Activated T-cell treated with anti-CD3 and anti-CD28 coated beads, Interleukin-2, amount 50 U/mL, for 24 hours (primary cell): Measurements from ENCODE around the gene XRCC4.

Source experiments
- DNase-seq: peaks from one replicate; pipeline ENCODE4 v3.0.0-alpha.2; 2020
- H3K27ac Mint-ChIP-seq: 2 replicates; pipeline ENCODE4 v1.8.0; 2020; ENCODE audit warnings: mild to moderate bottlenecking, mixed read lengths
- H3K27me3 Mint-ChIP-seq: 2 replicates; pipeline ENCODE4 v1.8.0; 2020; ENCODE audit warnings: mixed read lengths
- H3K36me3 Mint-ChIP-seq: 2 replicates; pipeline ENCODE4 v1.8.0; 2020; ENCODE audit warnings: low read depth, mixed read lengths
- H3K4me1 Mint-ChIP-seq: 2 replicates; pipeline ENCODE4 v1.8.0; 2020; ENCODE audit warnings: low read depth, mixed read lengths
- H3K4me3 Mint-ChIP-seq: 2 replicates; pipeline ENCODE4 v1.8.0; 2020; ENCODE audit warnings: mild to moderate bottlenecking, moderate library complexity, mixed read lengths
- H3K9me3 Mint-ChIP-seq: 2 replicates; pipeline ENCODE4 v1.8.0; 2020; ENCODE audit warnings: mixed read lengths

XRCC4 gene

DNA sequence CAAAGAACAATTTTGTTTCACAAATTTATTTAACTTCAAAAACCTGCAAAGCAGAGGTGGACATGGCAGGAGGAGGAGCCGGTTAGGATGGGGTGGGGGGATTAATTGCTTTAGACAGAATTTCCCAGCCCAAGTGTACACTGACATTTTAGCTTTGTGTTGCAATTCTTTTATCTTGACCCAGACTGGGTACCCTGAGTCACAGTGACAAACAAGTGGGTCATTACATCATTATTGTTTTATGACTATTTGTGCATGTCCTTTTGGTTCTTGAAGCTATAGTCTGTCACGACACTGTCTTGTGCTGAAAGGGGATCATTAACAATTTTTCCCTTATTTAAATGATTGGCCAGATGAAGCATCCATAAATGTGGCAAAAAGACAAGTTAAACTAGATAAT, 309.7 kb downstream of the XRCC4 start:
- Mint-ChIP-seq H3K4me3 (no peak overlapping the region), H3K36me3 (no peaks in the 10 kb centered on the region), H3K4me1 (no peaks in the 10 kb centered on the region), H3K9me3 (peaks cover 6% of the 10 kb centered on the region), H3K27ac (no peak overlapping the region), H3K27me3 (no peaks in the 10 kb centered on the region)
- DNase-seq, result no peak

DNA sequence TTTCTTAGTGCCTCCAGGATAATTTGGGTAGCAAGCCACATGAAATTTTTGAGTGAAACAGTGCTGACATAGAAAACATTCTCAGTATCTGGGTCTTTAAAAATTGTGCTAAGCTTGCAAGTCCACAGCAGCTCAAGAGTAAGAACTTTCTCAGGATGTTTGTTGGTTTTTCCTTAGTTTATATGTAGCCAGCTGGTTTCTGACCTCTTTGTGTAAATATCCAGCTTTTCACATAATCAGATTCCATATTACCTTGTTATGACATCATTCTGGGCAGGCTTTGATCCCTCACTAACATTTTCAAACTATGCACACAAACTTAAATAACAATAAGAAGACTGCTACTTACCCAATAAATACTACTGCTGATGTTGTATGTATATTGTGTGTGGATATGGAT, 311.3 kb downstream of the XRCC4 start:
- Mint-ChIP-seq H3K27ac (no peak overlapping the region), H3K4me3 (no peak overlapping the region), H3K4me1 (no peaks in the 10 kb centered on the region), H3K9me3 (no peaks in the 10 kb centered on the region), H3K27me3 (no peaks in the 10 kb centered on the region), H3K36me3 (no peaks in the 10 kb centered on the region)
- DNase-seq, result no peak

DNA sequence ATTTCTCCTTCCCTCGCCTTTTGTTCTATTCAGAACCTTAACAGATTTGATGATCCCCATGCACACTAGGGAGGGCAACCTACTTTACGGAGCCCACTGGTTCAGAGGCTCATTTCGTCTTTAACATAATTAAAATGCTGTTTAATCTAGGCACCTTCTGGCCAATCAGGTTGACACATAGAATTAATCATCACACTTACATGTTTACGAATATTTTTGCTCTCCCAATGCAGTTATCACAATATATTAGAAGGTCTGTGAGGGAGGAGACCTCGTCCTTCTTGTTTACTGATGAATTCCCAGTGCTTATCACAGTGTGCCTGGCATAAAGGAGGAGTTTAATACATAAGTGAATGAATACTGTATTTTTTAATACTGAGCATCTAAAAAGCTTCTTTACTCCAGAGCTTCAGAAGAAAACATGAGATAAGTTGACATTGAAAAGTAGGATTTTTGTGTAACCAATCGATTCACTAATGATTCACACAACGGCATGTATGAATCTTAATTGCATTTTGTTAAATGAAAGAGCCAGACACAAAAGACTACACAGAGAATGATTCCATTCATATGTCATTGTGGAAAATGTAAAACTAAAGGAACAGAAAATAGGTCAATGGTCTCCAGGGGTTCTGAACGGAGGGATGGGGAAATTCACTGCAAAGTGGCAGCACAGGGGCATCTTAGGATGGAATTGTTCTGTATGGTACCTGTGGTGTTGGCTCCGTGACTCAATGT, 315.6 kb downstream of the XRCC4 start:
- Mint-ChIP-seq H3K27me3 (no peaks in the 10 kb centered on the region), H3K9me3 (no peaks in the 10 kb centered on the region), H3K4me3 (no peak overlapping the region), H3K4me1 (no peaks in the 10 kb centered on the region), H3K27ac (no peak overlapping the region), H3K36me3 (no peaks in the 10 kb centered on the region)
- DNase-seq, result no peak

DNA sequence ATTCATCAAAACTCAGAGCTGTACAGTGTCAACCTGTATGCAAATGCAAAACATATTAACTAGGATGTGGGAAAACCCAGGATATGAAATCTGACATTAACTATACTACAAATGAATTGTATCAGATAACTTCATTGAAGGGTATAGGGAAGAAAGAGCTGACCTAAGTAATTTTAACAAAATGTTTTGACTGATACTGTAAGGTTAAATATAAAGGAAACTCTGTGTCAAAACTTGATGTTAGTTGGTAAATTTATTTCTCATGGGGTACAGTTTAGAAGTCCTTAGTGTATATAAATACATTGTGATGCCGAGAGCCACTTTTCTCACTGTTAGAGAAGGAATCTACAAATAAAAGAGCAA, 316.1 kb downstream of the XRCC4 start:
- Mint-ChIP-seq H3K27me3 (no peaks in the 10 kb centered on the region), H3K9me3 (no peaks in the 10 kb centered on the region), H3K4me3 (no peak overlapping the region), H3K36me3 (no peaks in the 10 kb centered on the region), H3K4me1 (no peaks in the 10 kb centered on the region), H3K27ac (no peak overlapping the region)
- no peak for DNase-seq

DNA sequence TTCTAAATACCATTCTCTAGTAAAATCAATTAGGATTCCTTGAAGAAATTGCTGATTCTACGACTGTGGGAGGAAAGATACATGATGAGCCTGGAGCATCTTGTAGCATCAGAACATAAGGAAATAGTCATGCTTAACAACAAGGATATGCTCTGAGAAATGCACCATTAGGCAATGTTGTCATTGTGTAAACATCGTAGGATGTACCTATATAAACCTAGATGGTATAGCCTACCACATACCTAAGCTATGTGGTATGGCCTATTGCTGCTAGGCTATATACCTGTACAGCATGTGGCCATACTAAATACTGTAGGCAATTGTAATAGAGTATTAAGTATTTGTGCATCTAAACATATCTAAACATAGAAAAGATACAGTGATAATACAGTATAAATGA, 316.8 kb downstream of the XRCC4 start:
- H3K27me3 Mint-ChIP-seq, result no peaks in the 10 kb centered on the region
- H3K27ac Mint-ChIP-seq, result no peak overlapping the region
- H3K4me1 Mint-ChIP-seq, result no peaks in the 10 kb centered on the region
- DNase-seq, result no peak
- H3K36me3 Mint-ChIP-seq, result no peaks in the 10 kb centered on the region
- peaks cover 1% of the 10 kb centered on the region for H3K9me3 Mint-ChIP-seq
- H3K4me3 Mint-ChIP-seq, result no peak overlapping the region

DNA sequence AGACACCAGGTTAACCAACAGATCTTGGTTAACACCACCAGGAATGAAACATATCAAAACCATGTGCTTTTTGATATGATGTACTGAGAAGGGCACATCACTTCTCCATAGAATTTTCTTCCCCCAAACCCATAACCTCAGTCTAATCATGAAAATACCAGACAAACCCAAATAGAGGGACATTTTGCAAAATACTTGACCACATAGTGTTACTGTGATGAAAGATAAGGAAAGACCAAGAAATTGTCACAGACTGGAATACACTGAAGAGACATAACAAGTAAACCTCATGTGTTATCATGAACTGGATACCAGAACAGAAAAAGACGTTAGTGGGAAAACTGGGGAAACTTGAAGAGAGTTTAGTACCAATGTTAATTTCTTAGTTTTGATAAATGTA, 319.3 kb downstream of the XRCC4 start:
- Mint-ChIP-seq H3K4me1 (peaks cover 2% of the 10 kb centered on the region), H3K9me3 (peaks cover 1% of the 10 kb centered on the region), H3K27ac (no peak overlapping the region), H3K36me3 (no peaks in the 10 kb centered on the region), H3K4me3 (no peak overlapping the region), H3K27me3 (no peaks in the 10 kb centered on the region)
- DNase-seq, result no peak

DNA sequence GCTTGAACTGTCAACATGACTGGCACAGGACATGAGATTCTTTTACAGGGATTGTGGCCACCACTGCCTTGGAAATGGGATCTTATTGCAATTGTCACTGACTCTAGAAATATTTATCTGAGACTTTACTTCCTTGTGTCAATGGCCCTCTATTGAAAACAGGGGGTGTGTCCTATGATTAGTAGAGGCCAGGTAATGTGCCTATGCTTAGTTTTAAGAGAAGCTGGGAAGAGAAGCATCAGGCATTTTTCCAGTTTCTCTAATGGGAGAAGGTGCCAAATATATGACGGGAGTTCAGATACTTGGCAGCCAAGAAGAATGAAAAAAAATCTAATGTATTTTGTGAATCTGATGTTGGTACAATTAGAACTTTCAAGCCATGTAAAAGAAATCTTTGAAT, 320.3 kb downstream of the XRCC4 start:
- no peak for DNase-seq
- H3K4me3 Mint-ChIP-seq, result no peak overlapping the region
- H3K27me3 Mint-ChIP-seq, result no peaks in the 10 kb centered on the region
- H3K27ac Mint-ChIP-seq, result no peak overlapping the region
- H3K4me1 Mint-ChIP-seq, result peaks cover 2% of the 10 kb centered on the region
- no peaks in the 10 kb centered on the region for H3K36me3 Mint-ChIP-seq
- H3K9me3 Mint-ChIP-seq, result peaks cover 1% of the 10 kb centered on the region

DNA sequence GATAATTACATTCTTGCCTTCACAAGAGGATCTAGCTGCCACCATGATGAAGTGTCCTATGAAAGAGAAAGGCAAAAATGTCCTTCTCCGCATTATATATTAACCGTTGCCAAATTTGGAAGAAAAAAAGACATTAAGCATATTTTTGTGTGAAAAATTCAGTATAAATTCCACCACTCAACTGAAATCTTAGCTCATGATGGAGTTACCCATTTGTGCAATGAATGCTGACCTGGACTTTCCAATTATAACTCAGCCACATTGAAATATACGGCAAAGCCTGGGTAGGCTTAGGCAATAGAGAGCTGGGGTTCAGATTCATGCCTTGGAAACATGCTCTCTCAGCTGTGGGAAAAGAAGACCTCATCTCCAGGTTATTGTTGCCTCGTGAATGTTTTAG, 322.9 kb downstream of the XRCC4 start:
- Mint-ChIP-seq H3K27ac (no peak overlapping the region), H3K9me3 (peaks cover 1% of the 10 kb centered on the region), H3K4me3 (no peak overlapping the region), H3K27me3 (no peaks in the 10 kb centered on the region), H3K36me3 (no peaks in the 10 kb centered on the region), H3K4me1 (peaks cover 2% of the 10 kb centered on the region)
- no peak for DNase-seq

DNA sequence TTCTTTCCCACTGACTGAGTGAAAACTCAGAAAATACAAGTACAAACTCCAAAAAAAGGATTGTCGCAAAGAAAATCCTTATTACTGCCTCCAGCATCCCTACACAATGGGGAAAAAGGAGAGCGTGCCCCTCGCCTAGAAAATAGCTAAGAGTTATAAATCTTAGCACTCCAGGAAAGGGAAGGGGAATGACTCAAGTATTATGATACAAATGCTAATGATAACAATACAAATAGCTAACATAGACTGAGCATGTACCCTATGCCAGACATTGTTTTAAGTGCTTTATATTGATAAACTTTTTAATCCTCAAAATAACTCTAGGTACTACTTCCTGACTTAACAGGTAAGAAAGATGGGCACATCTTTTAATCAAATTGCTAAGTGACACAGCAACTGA, 323.4 kb downstream of the XRCC4 start:
- Mint-ChIP-seq H3K9me3 (peaks cover 1% of the 10 kb centered on the region), H3K27ac (no peak overlapping the region), H3K27me3 (no peaks in the 10 kb centered on the region), H3K4me3 (no peak overlapping the region), H3K4me1 (peaks cover 2% of the 10 kb centered on the region), H3K36me3 (no peaks in the 10 kb centered on the region)
- DNase-seq, result no peak

DNA sequence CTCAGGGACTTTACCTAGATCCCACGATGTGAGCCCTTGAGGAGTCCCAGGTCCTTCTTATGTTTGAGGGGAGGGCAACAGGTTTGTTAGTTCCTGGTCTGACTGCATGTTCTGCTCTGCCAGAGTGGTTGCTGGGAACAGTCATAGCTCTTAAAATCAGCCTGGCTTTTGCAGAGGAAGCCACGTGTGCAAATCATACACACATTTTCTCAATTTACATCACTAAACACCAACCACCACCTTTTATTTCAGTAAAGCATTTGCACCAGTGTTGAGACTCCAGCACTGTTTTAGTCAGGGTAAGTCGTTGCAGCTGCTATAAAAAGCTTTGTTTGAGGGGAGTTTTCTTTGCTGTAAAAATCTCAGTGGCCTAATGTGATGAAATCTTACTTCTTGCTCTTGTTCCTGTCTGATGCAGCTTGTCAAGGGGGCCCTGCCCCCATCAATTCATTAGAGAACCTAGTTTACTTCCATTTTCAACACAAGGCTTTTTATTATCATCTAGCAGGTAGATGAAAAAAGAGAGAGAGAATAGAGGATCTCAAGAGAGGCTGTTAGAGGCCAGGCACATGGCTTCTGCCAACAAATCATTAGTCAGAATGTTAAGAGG, 323.9 kb downstream of the XRCC4 start:
- H3K9me3 Mint-ChIP-seq, result peaks cover 1% of the 10 kb centered on the region
- H3K27ac Mint-ChIP-seq, result no peak overlapping the region
- H3K27me3 Mint-ChIP-seq, result no peaks in the 10 kb centered on the region
- H3K4me1 Mint-ChIP-seq, result peaks cover 2% of the 10 kb centered on the region
- H3K4me3 Mint-ChIP-seq, result no peak overlapping the region
- no peak for DNase-seq
- H3K36me3 Mint-ChIP-seq, result no peaks in the 10 kb centered on the region

DNA sequence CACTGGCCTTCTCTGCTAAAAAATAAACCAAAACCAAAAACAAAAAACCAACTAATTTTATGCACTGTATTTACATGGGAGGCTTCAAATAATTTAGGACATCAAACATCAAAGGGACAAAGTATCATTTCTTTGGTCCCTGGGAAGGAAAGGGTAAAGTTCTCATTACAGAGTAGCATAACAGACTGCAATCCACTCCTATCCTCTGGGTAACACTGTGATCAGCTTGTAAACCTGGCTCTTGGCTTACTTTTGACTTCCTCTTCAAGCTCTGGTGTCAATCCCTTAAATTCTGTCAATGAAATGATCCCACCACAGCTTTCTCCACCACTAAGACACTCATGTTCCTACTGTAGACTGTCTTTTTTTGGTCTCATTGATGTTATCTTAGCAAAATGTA, 324.4 kb downstream of the XRCC4 start:
- peaks cover 2% of the 10 kb centered on the region for H3K4me1 Mint-ChIP-seq
- H3K4me3 Mint-ChIP-seq, result no peak overlapping the region
- H3K27me3 Mint-ChIP-seq, result no peaks in the 10 kb centered on the region
- H3K27ac Mint-ChIP-seq, result no peak overlapping the region
- H3K36me3 Mint-ChIP-seq, result no peaks in the 10 kb centered on the region
- DNase-seq, result no peak
- peaks cover 1% of the 10 kb centered on the region for H3K9me3 Mint-ChIP-seq
